C4-2B (cell line): Measurements from ENCODE around the gene GTF3C2.

ENCODE experiments used
- H3K27ac ChIP-seq: fragments of 450-650 bp; 2 replicates; pipeline ENCODE4 v1.5.1; 2017
- CTCF ChIP-seq: fragments of 450-650 bp; conservative IDR thresholded peaks from 2 replicates; pipeline ENCODE4 v1.5.1; 2017; ENCODE audit warnings: mild to moderate bottlenecking
- ZFX ChIP-seq: fragments of 450-650 bp; IDR thresholded peaks from 2 replicates; pipeline ENCODE4 v1.6.1; 2017

Gene GTF3C2

GRCh38 chr2:27351802-27352598, 4.6 kb downstream of the GTF3C2 start:
- TF ChIP-seq ZFX (no peak), CTCF (no peak)
- H3K27ac ChIP-seq = no peak overlapping the region

DNA sequence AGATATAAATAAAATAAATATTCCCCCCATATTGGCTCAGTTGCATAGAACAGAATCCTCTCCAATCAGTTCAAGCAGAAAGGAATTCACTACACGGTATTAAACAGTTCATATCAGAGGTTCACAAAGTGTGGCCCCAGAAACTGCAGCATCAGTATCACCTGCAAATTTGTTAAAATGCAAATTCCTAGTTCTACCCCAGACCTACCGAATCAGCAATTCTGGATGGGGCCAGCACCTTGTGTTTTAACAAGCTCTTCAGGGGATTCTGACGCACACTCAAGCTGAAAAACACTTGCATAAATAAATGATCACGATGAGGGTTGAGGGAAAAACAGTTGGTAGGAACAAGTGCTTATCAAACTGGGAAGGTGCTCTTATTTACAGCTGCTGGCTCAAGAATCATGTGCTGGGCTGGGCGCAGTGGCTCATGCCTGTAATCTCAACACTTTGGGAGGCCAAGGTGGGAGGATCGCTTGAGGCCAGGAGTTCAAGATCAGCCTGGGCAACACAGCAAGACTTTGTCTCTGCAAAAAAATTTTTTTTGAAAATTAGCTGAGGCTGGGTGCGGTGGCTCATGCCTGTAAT, 6.4 kb downstream of the GTF3C2 start:
- H3K27ac ChIP-seq = no peak overlapping the region
- TF ChIP-seq ZFX (no peak), CTCF (no peak)

DNA sequence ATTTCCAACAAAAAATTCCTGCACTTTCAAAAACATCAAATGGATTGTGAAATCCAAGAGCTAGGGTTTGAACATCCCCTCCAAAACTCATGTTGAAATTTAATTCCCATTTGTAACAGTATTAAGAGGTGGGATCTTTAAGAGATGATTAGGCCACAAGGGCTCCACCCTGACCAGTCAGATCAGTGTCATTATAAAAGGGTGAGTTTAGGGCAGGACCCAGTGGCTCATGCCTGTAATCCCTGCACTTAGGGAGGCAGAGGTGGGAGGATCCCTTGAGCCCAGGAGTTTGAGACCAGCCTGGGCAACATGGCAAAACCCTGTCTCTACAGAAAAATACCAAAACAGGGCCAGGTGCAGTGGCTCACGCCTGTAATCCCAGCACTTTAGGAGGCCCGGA, 8.9 kb downstream of the GTF3C2 start:
- TF ChIP-seq ZFX (no peak), CTCF (no peak)
- H3K27ac ChIP-seq = no peak overlapping the region

DNA sequence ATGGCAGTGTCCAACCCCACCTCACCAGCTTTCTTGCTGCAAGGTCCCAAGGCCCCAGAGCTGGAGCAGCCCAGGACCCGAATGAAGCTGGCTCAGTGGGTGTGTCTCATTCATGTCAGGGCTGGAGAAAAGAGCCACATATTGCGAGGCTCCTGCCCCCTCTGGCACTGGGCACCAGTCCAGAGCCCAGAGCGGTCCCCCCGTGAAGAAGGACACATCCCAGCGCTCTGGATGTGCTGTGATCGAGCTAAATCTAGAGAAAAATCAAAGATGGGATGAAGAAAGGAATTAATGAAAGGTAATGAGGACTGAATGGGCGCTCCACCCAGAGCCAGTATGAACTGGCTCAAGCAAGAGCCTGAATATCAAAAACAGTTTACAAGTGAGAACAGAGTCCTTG, 20.4 kb downstream of the GTF3C2 start:
- no peak for TF ChIP-seq ZFX
- TF ChIP-seq CTCF = no peak
- H3K27ac ChIP-seq = no peak overlapping the region

GRCh38 chr2:27335311-27335710, 21.3 kb downstream of the GTF3C2 start:
- TF ChIP-seq CTCF = no peak
- TF ChIP-seq ZFX = no peak
- H3K27ac ChIP-seq = no peak overlapping the region

DNA sequence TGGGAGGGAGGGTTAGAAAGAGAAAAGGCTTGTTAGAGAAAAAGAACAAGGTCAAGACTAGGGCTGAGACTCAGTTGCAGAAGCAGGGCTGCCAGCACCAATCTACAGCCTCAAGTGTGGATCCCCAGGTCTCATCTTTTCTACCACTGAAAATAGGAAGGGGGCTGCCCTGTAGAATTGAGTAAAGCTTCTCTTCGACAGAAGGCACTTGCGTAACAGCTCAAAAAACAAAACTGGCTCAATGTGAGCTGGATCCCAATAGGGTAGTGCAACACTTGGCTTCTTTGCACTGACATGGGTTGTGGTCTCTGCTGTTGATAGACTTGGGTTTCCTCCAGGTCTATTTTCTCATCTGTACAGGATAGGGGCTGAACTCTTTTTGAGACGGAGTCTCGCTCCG, 31.8 kb downstream of the GTF3C2 start:
- H3K27ac ChIP-seq = no peak overlapping the region

More for the DNA sequence above, 31.8 kb downstream of the GTF3C2 start:
- TF ChIP-seq ZFX (no peak), CTCF (no peak)
